Suprapubic skin (tissue), 4 donors: Measurements from ENCODE around the gene CD40LG. TPM values are rescaled to one million over a fixed set of nuclear protein-coding genes. Genes with fewer than 3 reads are reported as not detected.
A peak's percentile ranks its signal among the peaks of the same experiment; 100 is the strongest.

Experiments
- DNase-seq, 2 donors: peaks; one replicate each; pipeline ENCODE4 v3.0.0-alpha.2; 2019; ENCODE audit warnings: low spot score in 2 of 2
- H3K27ac ChIP-seq: fragments of 200-600 bp; sonication (generic); one replicate; pipeline ENCODE4 v1.5.1; 2019
- H3K27me3 ChIP-seq: fragments of 200-600 bp; sonication (generic); one replicate; pipeline ENCODE4 v1.5.1; 2019
- H3K36me3 ChIP-seq: fragments of 200-600 bp; sonication (generic); one replicate; pipeline ENCODE4 v1.5.1; 2019
- H3K4me1 ChIP-seq: fragments of 200-600 bp; sonication (generic); one replicate; pipeline ENCODE4 v1.5.1; 2019
- H3K4me3 ChIP-seq: fragments of 200-600 bp; sonication (generic); one replicate; pipeline ENCODE4 v1.5.1; 2019; ENCODE audit warnings: mild to moderate bottlenecking
- H3K9me3 ChIP-seq: fragments of 200-600 bp; sonication (generic); one replicate; pipeline ENCODE4 v1.5.1; 2019
- EP300 ChIP-seq: sonication (generic); formaldehyde crosslinking; IDR thresholded peaks from one replicate; pipeline ENCODE4 v1.6.1; 2017; ENCODE audit warnings: antibody characterized with exemption
- POLR2A ChIP-seq, 2 donors: fragments of 450-650 bp; IDR thresholded peaks; one replicate each; pipeline ENCODE4 v1.6.1; 2017; ENCODE audit warnings: antibody characterized with exemption in 2 of 2, mild to moderate bottlenecking in 2 of 2, moderate library complexity in 2 of 2
- POLR2AphosphoS5 ChIP-seq, 3 donors: sonication (generic); formaldehyde crosslinking; IDR thresholded peaks; one replicate each; pipeline ENCODE4 v1.6.1; 2017; ENCODE audit warnings: antibody characterized with exemption in 3 of 3
- WGBS: methylation state at CpG from one replicate; pipeline ENCODE4 v1.1.5; 2018; 5-methylcytosine and 5-hydroxymethylcytosine counted together
- total RNA-seq, 4 donors: library from RNA; depleted of rRNA; stranded (reverse); fragments of >200 nt; gene quantifications; one replicate each; pipeline ENCODE4 v1.1.0, GENCODE V29; 2016
- TF ChIP-seq, protein P1 (sequence below), 2 donors: fragments of 200-600 bp in 1 of 2; fragments of 450-650 bp in 1 of 2; sonication (generic) in 1 of 2; IDR thresholded peaks; one replicate each; pipeline ENCODE4 v1.5.1; 2016 to 2019; ENCODE audit warnings: antibody characterized with exemption in 2 of 2, mild to moderate bottlenecking in 1 of 2, moderate library complexity in 1 of 2

Gene CD40LG
- total RNA-seq, 4 donors from 2014 or later: not detected

- DNase-seq: no peak
- TF ChIP-seq POLR2A (IDR thresholded peaks at IDR 0.05) (no peak), EP300 (no peak)
- TF ChIP-seq, protein P1, sequence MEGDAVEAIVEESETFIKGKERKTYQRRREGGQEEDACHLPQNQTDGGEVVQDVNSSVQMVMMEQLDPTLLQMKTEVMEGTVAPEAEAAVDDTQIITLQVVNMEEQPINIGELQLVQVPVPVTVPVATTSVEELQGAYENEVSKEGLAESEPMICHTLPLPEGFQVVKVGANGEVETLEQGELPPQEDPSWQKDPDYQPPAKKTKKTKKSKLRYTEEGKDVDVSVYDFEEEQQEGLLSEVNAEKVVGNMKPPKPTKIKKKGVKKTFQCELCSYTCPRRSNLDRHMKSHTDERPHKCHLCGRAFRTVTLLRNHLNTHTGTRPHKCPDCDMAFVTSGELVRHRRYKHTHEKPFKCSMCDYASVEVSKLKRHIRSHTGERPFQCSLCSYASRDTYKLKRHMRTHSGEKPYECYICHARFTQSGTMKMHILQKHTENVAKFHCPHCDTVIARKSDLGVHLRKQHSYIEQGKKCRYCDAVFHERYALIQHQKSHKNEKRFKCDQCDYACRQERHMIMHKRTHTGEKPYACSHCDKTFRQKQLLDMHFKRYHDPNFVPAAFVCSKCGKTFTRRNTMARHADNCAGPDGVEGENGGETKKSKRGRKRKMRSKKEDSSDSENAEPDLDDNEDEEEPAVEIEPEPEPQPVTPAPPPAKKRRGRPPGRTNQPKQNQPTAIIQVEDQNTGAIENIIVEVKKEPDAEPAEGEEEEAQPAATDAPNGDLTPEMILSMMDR (IDR thresholded peaks at IDR 0.05): no peak
- no peaks in the 10 kb centered on the region for H3K4me1 ChIP-seq
- no peak overlapping the region for H3K4me3 ChIP-seq
- no peaks in the 10 kb centered on the region for H3K27me3 ChIP-seq
- H3K9me3 ChIP-seq: no peaks in the 10 kb centered on the region
- WGBS: 71% methylated on average over 1 of the region's 1 CpG
- H3K36me3 ChIP-seq: no peaks in the 10 kb centered on the region
- no peak overlapping the region for H3K27ac ChIP-seq
Observed at GRCh38 chrX:136697156-136697555, 49.2 kb downstream of the CD40LG start.

DNA sequence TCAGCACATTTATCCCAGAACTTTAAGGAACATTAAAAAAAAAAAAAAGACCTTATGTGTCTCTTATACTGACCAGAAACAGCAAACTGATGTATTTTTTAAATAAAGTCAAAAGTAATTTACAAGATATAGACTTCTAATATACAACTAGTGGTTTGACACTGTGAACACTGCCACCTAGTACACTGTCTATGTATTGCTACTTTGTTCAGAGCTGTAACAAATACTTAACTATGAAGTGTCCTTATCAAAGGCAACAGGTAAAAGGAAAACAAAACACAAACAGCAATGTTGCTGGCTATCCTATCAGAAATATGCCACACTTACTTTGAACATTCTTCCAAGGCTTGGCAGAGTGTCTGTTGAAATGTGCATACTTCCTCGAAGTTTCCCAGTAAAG lies 60.4 kb downstream of the CD40LG start:
- TF ChIP-seq, protein P1 (IDR thresholded peaks at IDR 0.05): peak in 1 of 2 donors; percentile 7
- TF ChIP-seq POLR2AphosphoS5 (IDR thresholded peaks at IDR 0.05) (no peak), EP300 (no peak)
- H3K4me1 ChIP-seq: no peaks in the 10 kb centered on the region
- H3K4me3 ChIP-seq: no peak overlapping the region
- WGBS: 50% methylated on average over 1 of the region's 1 CpG
- DNase-seq: no peak
- no peaks in the 10 kb centered on the region for H3K9me3 ChIP-seq
- H3K36me3 ChIP-seq: no peaks in the 10 kb centered on the region
- no peaks in the 10 kb centered on the region for H3K27me3 ChIP-seq
- no peak overlapping the region for H3K27ac ChIP-seq

Other genes starting within 250 kb of the CD40LG start
- not detected for gene BRS3, start 160.2 kb upstream of the CD40LG start, total RNA-seq
- gene HTATSF1, start 150.6 kb upstream of the CD40LG start, total RNA-seq: 10 to 100 TPM; 32.6 to 49.1 (median 46.7) TPM
- not detected for gene VGLL1, start 115.9 kb upstream of the CD40LG start, total RNA-seq
- 10 to 100 TPM in 1 of 4 donors, 1 to 10 TPM in 3; 5.9 to 16.9 (median 7.2) TPM for gene ARHGEF6, start 132.8 kb downstream of the CD40LG start, total RNA-seq
- 100 to 1,000 TPM; 171 to 353 (median 231) TPM for gene RBMX, start 232.6 kb downstream of the CD40LG start, total RNA-seq